ENCODE data around the gene UCKL1. TPM values are rescaled to one million over a fixed set of nuclear protein-coding genes. Genes with fewer than 3 reads are reported as not detected.
"Not testable (repeated sequence)": the region's sequence is repeated elsewhere in the genome, so short reads cannot be mapped to it uniquely, and the experiment has no call there.

UCKL1 gene
- total RNA-seq, 3 donors from 2014 or later (not counting 1 experiment from before 2014, with no cell fraction given) = 49.9 to 58.1 (median 49.9) TPM

GRCh38 chr20:63976980-63977738, 20.9 kb upstream of the UCKL1 start:
- H3K27me3 Mint-ChIP-seq (ENCODE audit: low read depth in 2 of 2) = no peaks in the 10 kb centered on the region
- no peaks in the 10 kb centered on the region for H3K9me3 ChIP-seq (ENCODE audit: control insufficient read depth, insufficient read depth, low read length)
- DNase-seq = no peak
- peaks cover 52 to 66% of the 10 kb centered on the region in 2 donors for H3K4me1 Mint-ChIP-seq
- intact Hi-C loops (cut with micrococcal nuclease) = loop anchor here (5.0 kb wide), 1 partner anchor 440 kb away; the partner anchor contains the start of gene PTK6
- no peaks in the 10 kb centered on the region for H3K27me3 ChIP-seq (ENCODE audit: control insufficient read depth, insufficient read depth, low read length)
- H3K4me1 ChIP-seq (ENCODE audit: control insufficient read depth, insufficient read depth, low read length) = peaks cover 57% of the 10 kb centered on the region
- peak overlapping the region; percentile 71 for H3K4me3 Mint-ChIP-seq
- H3K4me3 ChIP-seq (ENCODE audit: low read length) = no peak overlapping the region
- peak overlapping the region; percentile 88 to 95 for H3K27ac Mint-ChIP-seq
- H3K9me3 Mint-ChIP-seq = no peaks in the 10 kb centered on the region
- peaks cover 11% of the 10 kb centered on the region for H3K36me3 ChIP-seq (ENCODE audit: control insufficient read depth, insufficient read depth, low read length)
- 93% methylated on average over 17 of the region's 18 CpGs for WGBS (ENCODE audit: insufficient coverage)
- H3K27ac ChIP-seq (ENCODE audit: low read length) = peak overlapping the region; percentile 85
- ATAC-seq = no peak
- no peak for TF ChIP-seq CTCF (IDR thresholded peaks at IDR 0.05)
- no peaks in the 10 kb centered on the region for H3K36me3 Mint-ChIP-seq

- H3K4me3 ChIP-seq (ENCODE audit: low read length); DNase-seq; H3K27me3 ChIP-seq (ENCODE audit: control insufficient read depth, insufficient read depth, low read length); H3K9me3 Mint-ChIP-seq; ATAC-seq; H3K9me3 ChIP-seq (ENCODE audit: control insufficient read depth, insufficient read depth, low read length); H3K27ac ChIP-seq (ENCODE audit: low read length); H3K27me3 Mint-ChIP-seq (ENCODE audit: low read depth in 2 of 2); H3K36me3 Mint-ChIP-seq: not testable (repeated sequence)
- peaks cover 11% of the 10 kb centered on the region for H3K36me3 ChIP-seq (ENCODE audit: control insufficient read depth, insufficient read depth, low read length)
- WGBS (ENCODE audit: insufficient coverage) = 85% methylated on average over 7 of the region's 7 CpGs
- peaks cover 50% of the 10 kb centered on the region for H3K4me1 ChIP-seq (ENCODE audit: control insufficient read depth, insufficient read depth, low read length)
- intact Hi-C loops (cut with micrococcal nuclease) = loop anchor here (5.0 kb wide), 1 partner anchor 439 kb away; the partner anchor contains the start of gene PTK6
- Mint-ChIP-seq H3K4me3 (peak overlapping the region; percentile 51), H3K4me1 (peaks cover 45 to 60% of the 10 kb centered on the region in 2 donors), H3K27ac (peak overlapping the region; percentile 39 to 95)
These were observed 20.3 kb upstream of the UCKL1 start for GRCh38 chr20:63976511-63976910.

GRCh38 chr20:63974402-63975200, 18.4 kb upstream of the UCKL1 start:
- H3K27ac ChIP-seq (ENCODE audit: low read length) = no peak overlapping the region
- no peak overlapping the region for H3K4me3 Mint-ChIP-seq
- 91% methylated on average over 19 of the region's 19 CpGs for WGBS (ENCODE audit: insufficient coverage)
- DNase-seq (peak in 1 of 2 donors; percentile 11), ATAC-seq (no peak)
- H3K36me3 Mint-ChIP-seq = no peaks in the 10 kb centered on the region
- H3K9me3 Mint-ChIP-seq = no peaks in the 10 kb centered on the region
- peaks cover 30 to 44% of the 10 kb centered on the region in 2 donors for H3K4me1 Mint-ChIP-seq
- no peaks in the 10 kb centered on the region for H3K9me3 ChIP-seq (ENCODE audit: control insufficient read depth, insufficient read depth, low read length)
- H3K27me3 Mint-ChIP-seq (ENCODE audit: low read depth in 2 of 2) = no peaks in the 10 kb centered on the region
- H3K4me3 ChIP-seq (ENCODE audit: low read length) = no peak overlapping the region
- peaks cover 41% of the 10 kb centered on the region for H3K4me1 ChIP-seq (ENCODE audit: control insufficient read depth, insufficient read depth, low read length)
- no peak for TF ChIP-seq CTCF (IDR thresholded peaks at IDR 0.05)
- H3K36me3 ChIP-seq (ENCODE audit: control insufficient read depth, insufficient read depth, low read length) = peaks cover 11% of the 10 kb centered on the region
- intact Hi-C loops (cut with micrococcal nuclease) = loop anchor here (5.0 kb wide), 4 partner anchors 67 to 477 kb away; partner anchors contain the start of genes EEF1A2 and PTK6
- H3K27ac Mint-ChIP-seq = peak overlapping the region; percentile 57 to 81
- no peaks in the 10 kb centered on the region for H3K27me3 ChIP-seq (ENCODE audit: control insufficient read depth, insufficient read depth, low read length)
